Measurements from ENCODE around the gene FAM50A.

GRCh38 chrX:154439841-154440240 is 4.1 kb upstream of the FAM50A start:
- TF ChIP-seq POLR2A (IDR thresholded peaks at IDR 0.05) (no peak), POLR2AphosphoS5 (IDR thresholded peaks at IDR 0.05) (no peak), CTCF (IDR thresholded peaks at IDR 0.05) (no peak), EP300 (IDR thresholded peaks at IDR 0.05; ENCODE audit: low read depth) (no peak)
